CD4-positive, alpha-beta T cell treated with Interferon alpha-2 for 1 hour (primary cell): ENCODE results near the gene BCHE.

Experiments used
- DNase-seq, 2 donors: peaks; one replicate each; pipeline ENCODE4 v3.0.0-alpha.2; 2020 to 2022

Gene BCHE

GRCh38 chr3:165748094-165748493 is 89.1 kb downstream of the BCHE start:
- no peak for DNase-seq

GRCh38 chr3:165746874-165747273 is 90.3 kb downstream of the BCHE start:
- DNase-seq = no peak

GRCh38 chr3:165744025-165744424 is 93.2 kb downstream of the BCHE start:
- no peak for DNase-seq

DNA sequence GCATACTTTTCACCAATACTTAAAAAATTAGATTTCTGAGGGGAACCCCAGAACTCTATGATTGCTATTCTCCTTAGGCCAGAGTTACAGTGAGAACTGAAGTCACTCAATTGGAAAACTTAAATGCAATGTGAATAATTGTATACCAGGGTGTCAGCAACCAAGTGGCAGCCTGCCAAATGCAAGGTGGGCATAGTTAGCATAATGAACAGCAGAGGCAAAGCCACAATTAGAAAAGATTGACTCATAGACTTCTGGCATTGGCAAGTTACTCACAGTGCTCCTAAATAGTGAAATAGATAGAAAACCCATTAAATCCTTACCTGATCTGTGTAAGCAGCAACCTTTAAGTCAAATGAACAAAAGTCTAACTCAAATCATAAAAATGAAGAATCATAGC is 94.9 kb downstream of the BCHE start:
- no peak for DNase-seq

- no peak for DNase-seq
Measured at GRCh38 chr3:165729756-165730155, 107.5 kb downstream of the BCHE start.

- no peak for DNase-seq
Measured at GRCh38 chr3:165728924-165729323, 108.3 kb downstream of the BCHE start.

DNA sequence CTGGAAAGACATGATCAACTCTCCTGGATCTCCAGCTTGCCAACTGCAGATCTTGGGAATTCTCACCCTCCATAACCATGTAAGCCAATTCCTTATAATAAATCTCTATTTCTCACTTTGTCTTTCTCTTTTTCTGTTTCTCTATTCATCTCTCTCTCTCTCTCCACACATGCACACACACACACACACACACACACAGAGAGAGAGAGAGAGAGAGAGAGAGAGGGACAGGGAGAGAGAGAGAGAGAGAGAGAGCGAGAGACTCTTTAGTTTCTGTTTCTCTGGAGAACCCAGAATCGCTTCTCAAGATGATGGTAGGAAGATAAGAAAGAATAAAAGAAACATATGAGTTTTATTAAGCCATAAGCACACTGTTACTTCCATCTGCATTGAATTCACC is 111.9 kb downstream of the BCHE start:
- DNase-seq = no peak
